Endothelial cell of umbilical vein (primary cell): ENCODE measurements around the gene MT1E. TPM values are rescaled to one million over a fixed set of nuclear protein-coding genes. Genes with fewer than 3 reads are reported as not detected.

ENCODE experiments used
- BruUV-seq: library from RNA; stranded (reverse); fragments of 400-500 nt; replicated peaks from 2 replicates; lab custom pipeline; 2021; lab: Mats Ljungman, UMichigan
- CTCF ChIA-PET: fragments of 300-600, 350-600 bp; sonication (Branson Sonifier 250); formaldehyde crosslinking; loops from one replicate; lab custom pipeline; 2021; ENCODE audit warnings: antibody characterized with exemption, inconsistent platforms; lab: Charles Lee
- POLR2A ChIA-PET: fragments of 300-600, 350-600 bp; sonication (Branson Sonifier 250); formaldehyde crosslinking; loops from one replicate; lab custom pipeline; 2021; ENCODE audit warnings: antibody characterized with exemption, inconsistent platforms; lab: Charles Lee
- DNase-seq: peaks from one replicate; pipeline ENCODE4 v3.0.0-alpha.2; 2011; ENCODE audit warnings: low read depth, low spot score
- FAIRE-seq: peaks from 2 replicates; lab custom pipeline; 2011; peaks lifted over from hg19 to GRCh38; lab: Jason Lieb, UNC
- H2AFZ ChIP-seq: 2 replicates; pipeline ENCODE4 v1.6.0; 2012; ENCODE audit warnings: low read depth, low read length, control low read depth, inconsistent platforms
- H3K27ac ChIP-seq: 2 replicates; pipeline ENCODE4 v1.5.1; 2011; ENCODE audit warnings: low read depth, mild to moderate bottlenecking, control low read depth, low read length, moderate library complexity; ENCODE audit not compliant: insufficient read depth
- H3K27me3 ChIP-seq, 2 experiments: 2 replicates each; pipeline versions ENCODE4 v1.6.0 to v1.6.1; 2011; ENCODE audit warnings: low read length in 2 of 2, mixed read lengths in 1 of 2; ENCODE audit not compliant: control insufficient read depth in 2 of 2, insufficient read depth in 2 of 2
- H3K36me3 ChIP-seq, 2 experiments: 2 replicates in 1 of 2; 3 replicates in 1 of 2; pipeline ENCODE4 v1.5.1; 2011; ENCODE audit warnings: low read length in 2 of 2, mild to moderate bottlenecking in 1 of 2, moderate library complexity in 1 of 2; ENCODE audit not compliant: control insufficient read depth in 2 of 2, insufficient read depth in 2 of 2; ENCODE audit errors: extremely low read depth in 1 of 2
- H3K4me1 ChIP-seq: 3 replicates; pipeline ENCODE4 v1.5.1; 2011; ENCODE audit warnings: mild to moderate bottlenecking, low read length; ENCODE audit not compliant: control insufficient read depth, insufficient read depth; ENCODE audit errors: extremely low read depth
- H3K4me2 ChIP-seq: 2 replicates; pipeline ENCODE4 v1.6.1; 2011; ENCODE audit warnings: low read length, control low read depth, mixed read lengths; ENCODE audit not compliant: insufficient read depth
- H3K4me3 ChIP-seq, 3 experiments: fragments of 200-600 bp in 1 of 3; sonication (generic), shearing (Covaris generic) in 1 of 3; replicated peaks in 1 of 3; 2 replicates each; pipeline ENCODE4 v1.5.1; 2011 to 2016; ENCODE audit warnings: control low read depth in 3 of 3, low read length in 3 of 3, mild to moderate bottlenecking in 2 of 3, inconsistent platforms in 1 of 3, low read depth in 1 of 3, moderate library complexity in 1 of 3; ENCODE audit not compliant: insufficient read depth in 1 of 3
- H3K79me2 ChIP-seq: 2 replicates; pipeline ENCODE4 v1.6.0; 2012; ENCODE audit warnings: low read length, inconsistent platforms; ENCODE audit not compliant: control insufficient read depth, insufficient read depth
- H3K9ac ChIP-seq: replicated peaks from 2 replicates; pipeline ENCODE3; 2011; ENCODE audit warnings: low read length, control low read depth; ENCODE audit not compliant: insufficient read depth; ENCODE audit errors: extremely low read depth
- H3K9me1 ChIP-seq: replicated peaks from 3 replicates; pipeline ENCODE4 v1.6.0; 2011; ENCODE audit warnings: mild to moderate bottlenecking, low read length; ENCODE audit not compliant: control insufficient read depth, insufficient read depth; ENCODE audit errors: extremely low read depth
- H3K9me3 ChIP-seq: replicated peaks from 2 replicates; pipeline ENCODE4 v1.5.1; 2012; ENCODE audit warnings: low read length, inconsistent platforms; ENCODE audit not compliant: control insufficient read depth, insufficient read depth
- H4K20me1 ChIP-seq: replicated peaks from 2 replicates; pipeline ENCODE3; 2011; ENCODE audit warnings: mild to moderate bottlenecking, low read length; ENCODE audit not compliant: control insufficient read depth, insufficient read depth; ENCODE audit errors: extremely low read depth
- EZH2 ChIP-seq: IDR thresholded peaks from 2 replicates; pipeline ENCODE4 v1.6.1; 2012; ENCODE audit warnings: borderline replicate concordance, low read depth, mild to moderate bottlenecking, moderate library complexity, low read length, inconsistent platforms; ENCODE audit not compliant: severe bottlenecking
- FOS ChIP-seq: IDR thresholded peaks from 2 replicates; pipeline ENCODE4 v1.6.1; 2011; ENCODE audit warnings: mild to moderate bottlenecking, low read length, moderate library complexity, borderline replicate concordance; ENCODE audit not compliant: insufficient read depth
- GATA2 ChIP-seq: IDR thresholded peaks from 2 replicates; pipeline ENCODE4 v1.7.0; 2011; ENCODE audit warnings: low read depth, mild to moderate bottlenecking, moderate library complexity, mixed read lengths, low read length; ENCODE audit not compliant: insufficient read length, insufficient read depth
- JUN ChIP-seq: IDR thresholded peaks from 2 replicates; pipeline ENCODE4 v1.6.1; 2011; ENCODE audit warnings: borderline replicate concordance, low read depth; ENCODE audit not compliant: insufficient read length, insufficient read depth
- MAX ChIP-seq: IDR thresholded peaks from 2 replicates; pipeline ENCODE4 v1.6.1; 2011; ENCODE audit not compliant: insufficient read depth, insufficient read length
- MYC ChIP-seq: IDR thresholded peaks from one replicate; pipeline ENCODE4 v1.6.1; 2011; ENCODE audit warnings: mild to moderate bottlenecking, low read depth, low read length
- POLR2A ChIP-seq: IDR thresholded peaks from 2 replicates; pipeline ENCODE4 v1.6.1; 2012; ENCODE audit warnings: low read depth, mild to moderate bottlenecking, control low read depth, low read length
- POLR2AphosphoS5 ChIP-seq: IDR thresholded peaks from 2 replicates; pipeline ENCODE4 v1.6.1; 2012; ENCODE audit warnings: low read depth, mild to moderate bottlenecking, control low read depth, low read length, moderate library complexity; ENCODE audit not compliant: insufficient read depth
- dilution Hi-C: fragments of 300-500 bp; cut with MboI; formaldehyde crosslinking; loops from one replicate; pipeline ENCODE4 v1.15.0; 2019; ENCODE audit warnings: low sequenced_read_pairs; ENCODE audit not compliant: extremely low pct_ligation_motif_present
- intact Hi-C: fragments of 100-400 bp; cut with micrococcal nuclease; formaldehyde crosslinking; loops from one replicate; pipeline ENCODE4 v1.10.0; 2022
- polyA plus RNA-seq, 4 experiments: library from polyadenylated mRNA; depleted of rRNA in 3 of 4; stranded (reverse) in 3 of 4; unstranded in 1 of 4; fragments of >200 nt; gene quantifications; 2 replicates each; pipeline versions ENCODE4 v1.2.1 to v1.2.3, GENCODE V29; 2011 to 2012; ENCODE audit warnings: missing spikeins in 1 of 4
- total RNA-seq: library from RNA; stranded (reverse); gene quantifications from 2 replicates; pipeline ENCODE4 v1.2.3, GENCODE V29; 2021
- TF ChIP-seq, protein P1 (sequence below), 2 donors: IDR thresholded peaks; 1 replicate in 1 of 2; 2 replicates in 1 of 2; pipeline ENCODE4 v1.5.1; 2011; ENCODE audit warnings: low read length in 2 of 2, mild to moderate bottlenecking in 2 of 2, moderate library complexity in 2 of 2, control low read depth in 1 of 2, inconsistent platforms in 1 of 2, low read depth in 1 of 2; ENCODE audit not compliant: insufficient read depth in 1 of 2; ENCODE audit errors: extremely low read depth in 1 of 2

The MT1E gene
- total and polyA plus RNA-seq, 2 donors (not counting 3 experiments of a cell fraction or from before 2014, with no cell fraction given): 208 to 346 TPM

- Histone ChIP-seq H3K9ac (no peak overlapping the region), H3K79me2 (no peaks in the 10 kb centered on the region), H3K4me3 (no peak overlapping the region), H3K36me3 (no peaks in the 10 kb centered on the region), H3K4me2 (no peak overlapping the region), H3K27me3 (peaks cover 12 to 17% of the 10 kb centered on the region in 2 experiments), H3K9me1 (no peaks in the 10 kb centered on the region), H3K27ac (no peak overlapping the region), H4K20me1 (no peaks in the 10 kb centered on the region), H3K9me3 (no peaks in the 10 kb centered on the region), H2AFZ (no peak overlapping the region), H3K4me1 (no peaks in the 10 kb centered on the region)
- FAIRE-seq (no peak), DNase-seq (no peak)
- CTCF ChIA-PET: interaction anchor here (1.4 to 2.3 kb wide), 2 partner anchors 16 to 118 kb away, joined by 4 to 9 read pairs; no protein-coding TSS in a partner anchor
- POLR2A ChIA-PET: no interaction called here
- no TSS peak for BruUV-seq
- TF ChIP-seq EZH2 (no peak), GATA2 (no peak), POLR2AphosphoS5 (no peak), MAX (no peak), FOS (no peak), JUN (no peak), MYC (no peak), POLR2A (no peak)
- TF ChIP-seq, protein P1, sequence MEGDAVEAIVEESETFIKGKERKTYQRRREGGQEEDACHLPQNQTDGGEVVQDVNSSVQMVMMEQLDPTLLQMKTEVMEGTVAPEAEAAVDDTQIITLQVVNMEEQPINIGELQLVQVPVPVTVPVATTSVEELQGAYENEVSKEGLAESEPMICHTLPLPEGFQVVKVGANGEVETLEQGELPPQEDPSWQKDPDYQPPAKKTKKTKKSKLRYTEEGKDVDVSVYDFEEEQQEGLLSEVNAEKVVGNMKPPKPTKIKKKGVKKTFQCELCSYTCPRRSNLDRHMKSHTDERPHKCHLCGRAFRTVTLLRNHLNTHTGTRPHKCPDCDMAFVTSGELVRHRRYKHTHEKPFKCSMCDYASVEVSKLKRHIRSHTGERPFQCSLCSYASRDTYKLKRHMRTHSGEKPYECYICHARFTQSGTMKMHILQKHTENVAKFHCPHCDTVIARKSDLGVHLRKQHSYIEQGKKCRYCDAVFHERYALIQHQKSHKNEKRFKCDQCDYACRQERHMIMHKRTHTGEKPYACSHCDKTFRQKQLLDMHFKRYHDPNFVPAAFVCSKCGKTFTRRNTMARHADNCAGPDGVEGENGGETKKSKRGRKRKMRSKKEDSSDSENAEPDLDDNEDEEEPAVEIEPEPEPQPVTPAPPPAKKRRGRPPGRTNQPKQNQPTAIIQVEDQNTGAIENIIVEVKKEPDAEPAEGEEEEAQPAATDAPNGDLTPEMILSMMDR (IDR thresholded peaks at IDR 0.05; ENCODE audit: extremely low read depth in 1 of 2, insufficient read depth in 1 of 2, low read depth in 1 of 2, low read length in 2 of 2): no peak
- dilution Hi-C loops: no loop called here
- intact Hi-C loops: no loop called here
Measured at GRCh38 chr16:56584276-56584675, 41.3 kb upstream of the MT1E start.
